ENCODE measurements around the gene OTOG. TPM values are rescaled to one million over a fixed set of nuclear protein-coding genes. Genes with fewer than 3 reads are reported as not detected.
A peak's percentile ranks its signal among the peaks of the same experiment; 100 is the strongest.

Gene OTOG
- total RNA-seq, 2 experiments from 2014 or later, result not detected

DNA sequence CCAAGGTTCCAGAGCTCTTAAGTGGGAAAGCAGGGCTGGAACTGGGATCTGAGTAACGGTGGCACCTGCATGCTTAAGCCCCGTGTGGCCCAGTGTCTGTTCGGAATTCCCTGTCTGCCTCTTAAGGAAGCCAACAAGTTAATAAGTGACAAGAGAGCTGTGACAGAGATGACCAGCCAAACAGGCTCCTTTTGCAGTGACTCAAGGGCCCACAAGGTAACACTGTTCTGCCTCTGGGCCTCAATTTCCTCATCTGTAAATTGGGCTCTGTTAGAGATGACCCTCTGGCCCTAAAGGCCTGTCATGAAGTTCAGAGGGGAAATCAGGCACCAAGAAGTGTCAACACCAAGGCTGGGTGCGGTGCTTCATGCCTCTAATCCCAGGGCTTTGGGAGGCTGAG, 21.5 kb upstream of the OTOG start:
- Mint-ChIP-seq H3K27me3 (no peaks in the 10 kb centered on the region), H3K4me3 (no peak overlapping the region), H3K4me1 (no peaks in the 10 kb centered on the region), H3K27ac (no peak overlapping the region), H3K36me3 (ENCODE audit: low read depth) (no peaks in the 10 kb centered on the region), H3K9me3 (no peaks in the 10 kb centered on the region)
- POLR2A ChIA-PET, result no interaction called here
- CTCF ChIA-PET, result no interaction called here
- DNase-seq, result no peak

DNA sequence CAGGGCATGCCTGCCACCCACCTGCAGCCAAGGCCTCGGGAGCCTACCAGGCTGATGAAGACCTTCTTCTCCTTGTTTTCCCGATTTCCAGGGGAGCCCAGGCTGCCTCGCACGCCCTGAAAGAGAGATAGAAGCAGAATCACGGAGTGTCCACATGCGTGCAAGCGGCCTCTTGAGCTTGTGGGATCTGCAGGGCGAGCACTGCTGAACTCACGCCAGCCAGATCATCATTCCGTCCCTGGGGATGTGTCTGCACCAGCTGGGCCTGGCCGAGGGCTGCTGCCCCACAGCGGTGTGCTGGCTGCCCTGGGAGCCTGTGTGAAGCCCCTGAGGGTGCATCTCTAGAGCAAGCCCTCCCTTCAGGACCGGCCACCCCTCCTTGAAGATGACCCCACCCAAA, 20.7 kb upstream of the OTOG start:
- CTCF ChIA-PET, result no interaction called here
- no peak overlapping the region for H3K27ac Mint-ChIP-seq
- H3K4me3 Mint-ChIP-seq, result no peak overlapping the region
- no peaks in the 10 kb centered on the region for H3K36me3 Mint-ChIP-seq (ENCODE audit: low read depth)
- no peaks in the 10 kb centered on the region for H3K9me3 Mint-ChIP-seq
- H3K27me3 Mint-ChIP-seq, result no peaks in the 10 kb centered on the region
- POLR2A ChIA-PET, result no interaction called here
- no peaks in the 10 kb centered on the region for H3K4me1 Mint-ChIP-seq
- no peak for DNase-seq

DNA sequence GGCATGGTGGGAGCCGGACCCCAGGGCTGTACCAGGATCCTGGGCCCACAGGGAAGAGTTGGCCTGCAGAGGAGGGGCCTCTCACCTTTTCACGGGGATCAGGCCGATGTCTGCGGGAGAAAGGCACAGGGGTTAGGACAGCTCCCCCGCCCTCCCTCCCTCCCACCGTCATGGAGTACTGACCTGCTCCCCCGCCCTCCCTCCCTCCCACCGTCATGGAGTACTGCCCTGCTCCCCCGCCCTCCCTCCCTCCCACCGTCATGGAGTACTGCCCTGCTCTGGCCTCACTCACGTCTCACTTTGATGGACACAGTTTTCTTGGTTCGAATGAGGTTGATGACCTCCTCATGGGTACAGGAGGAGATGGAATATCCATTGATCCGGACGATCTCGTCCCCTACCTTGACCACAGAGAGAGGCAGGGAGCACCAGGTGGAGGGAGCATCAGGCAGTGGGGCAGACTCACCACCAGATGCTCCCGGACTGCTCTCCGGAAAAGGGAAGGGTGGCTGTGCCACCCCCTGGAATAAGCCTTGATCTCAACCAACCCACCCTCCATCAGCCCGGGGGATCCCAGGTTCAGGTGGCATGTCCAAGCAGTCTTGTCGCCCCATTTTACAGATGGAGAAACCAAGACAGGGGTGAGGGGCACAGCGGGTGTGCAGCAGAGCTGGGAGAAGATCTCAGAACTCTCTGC, 20.0 kb upstream of the OTOG start:
- H3K9me3 Mint-ChIP-seq, result no peaks in the 10 kb centered on the region
- DNase-seq, result no peak

DNA sequence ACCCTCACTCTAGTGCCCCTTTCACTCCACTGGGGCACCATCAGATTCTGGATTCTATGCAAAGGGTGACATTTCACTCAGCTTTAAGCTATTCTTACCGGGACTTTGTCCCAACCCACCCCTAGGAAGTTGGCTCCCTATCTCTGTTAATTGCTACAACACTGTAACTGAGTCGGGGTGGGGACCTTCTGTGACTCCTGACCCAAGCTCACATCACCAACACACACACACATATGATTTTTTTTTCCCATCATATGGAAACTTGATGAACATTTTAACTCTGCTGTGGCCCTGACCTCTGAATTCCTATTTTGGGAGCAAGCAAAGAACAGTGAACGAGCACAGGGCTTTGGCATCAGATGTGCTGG, 19.4 kb upstream of the OTOG start:
- Mint-ChIP-seq H3K4me1 (no peaks in the 10 kb centered on the region), H3K9me3 (no peaks in the 10 kb centered on the region), H3K4me3 (no peak overlapping the region), H3K27me3 (no peaks in the 10 kb centered on the region), H3K36me3 (ENCODE audit: low read depth) (no peaks in the 10 kb centered on the region), H3K27ac (no peak overlapping the region)
- ChIA-PET POLR2A (no interaction called here), CTCF (interaction anchor here (0.6 to 2.0 kb wide), 11 partner anchors 8 to 386 kb away, joined by 3 to 7 read pairs (median 4); partner anchors contain the start of gene OTOG)
- DNase-seq, result no peak

More for the DNA sequence above, 20.0 kb upstream of the OTOG start:
- CTCF ChIA-PET, result interaction anchor here (1.1 to 2.0 kb wide), 5 partner anchors 9 to 144 kb away, joined by 3 to 7 read pairs (median 4); partner anchors contain the start of gene OTOG
- POLR2A ChIA-PET, result no interaction called here
- Mint-ChIP-seq H3K27ac (no peak overlapping the region), H3K36me3 (ENCODE audit: low read depth) (no peaks in the 10 kb centered on the region), H3K4me1 (no peaks in the 10 kb centered on the region), H3K27me3 (no peaks in the 10 kb centered on the region), H3K4me3 (no peak overlapping the region)

DNA sequence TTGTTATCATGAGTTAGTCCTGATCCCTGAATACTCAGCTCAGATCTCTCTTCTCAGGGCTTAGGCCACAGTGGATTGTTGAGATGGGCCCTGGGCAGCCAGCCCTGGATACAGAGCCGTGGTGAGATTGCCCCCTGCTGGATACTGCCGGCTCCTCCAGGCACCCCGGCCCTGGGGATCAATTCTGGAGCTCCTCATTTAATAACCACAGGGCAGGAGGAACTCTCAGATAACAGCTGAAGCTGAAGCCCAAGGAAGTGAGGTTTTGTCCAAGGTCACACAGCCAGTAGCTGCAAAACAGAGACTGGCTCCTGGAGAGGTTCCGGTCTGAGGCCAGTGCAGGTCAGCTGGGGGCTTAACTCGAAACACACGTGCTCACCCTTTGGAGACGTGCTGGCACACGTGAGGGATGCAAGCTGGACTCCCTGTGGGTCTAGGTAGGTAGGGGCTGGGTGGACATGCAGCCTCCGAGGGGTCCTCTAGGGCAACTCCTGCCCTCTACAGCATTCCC, 18.8 kb upstream of the OTOG start:
- Mint-ChIP-seq H3K4me1 (no peaks in the 10 kb centered on the region), H3K27me3 (no peaks in the 10 kb centered on the region), H3K9me3 (no peaks in the 10 kb centered on the region), H3K4me3 (no peak overlapping the region), H3K27ac (no peak overlapping the region), H3K36me3 (ENCODE audit: low read depth) (no peaks in the 10 kb centered on the region)
- DNase-seq, result peak; percentile 53
- ChIA-PET POLR2A (no interaction called here), CTCF (interaction anchor here (0.6 to 2.0 kb wide), 15 partner anchors 8 to 387 kb away, joined by 3 to 7 read pairs (median 4); partner anchors contain the start of genes OTOG and PIK3C2A)

DNA sequence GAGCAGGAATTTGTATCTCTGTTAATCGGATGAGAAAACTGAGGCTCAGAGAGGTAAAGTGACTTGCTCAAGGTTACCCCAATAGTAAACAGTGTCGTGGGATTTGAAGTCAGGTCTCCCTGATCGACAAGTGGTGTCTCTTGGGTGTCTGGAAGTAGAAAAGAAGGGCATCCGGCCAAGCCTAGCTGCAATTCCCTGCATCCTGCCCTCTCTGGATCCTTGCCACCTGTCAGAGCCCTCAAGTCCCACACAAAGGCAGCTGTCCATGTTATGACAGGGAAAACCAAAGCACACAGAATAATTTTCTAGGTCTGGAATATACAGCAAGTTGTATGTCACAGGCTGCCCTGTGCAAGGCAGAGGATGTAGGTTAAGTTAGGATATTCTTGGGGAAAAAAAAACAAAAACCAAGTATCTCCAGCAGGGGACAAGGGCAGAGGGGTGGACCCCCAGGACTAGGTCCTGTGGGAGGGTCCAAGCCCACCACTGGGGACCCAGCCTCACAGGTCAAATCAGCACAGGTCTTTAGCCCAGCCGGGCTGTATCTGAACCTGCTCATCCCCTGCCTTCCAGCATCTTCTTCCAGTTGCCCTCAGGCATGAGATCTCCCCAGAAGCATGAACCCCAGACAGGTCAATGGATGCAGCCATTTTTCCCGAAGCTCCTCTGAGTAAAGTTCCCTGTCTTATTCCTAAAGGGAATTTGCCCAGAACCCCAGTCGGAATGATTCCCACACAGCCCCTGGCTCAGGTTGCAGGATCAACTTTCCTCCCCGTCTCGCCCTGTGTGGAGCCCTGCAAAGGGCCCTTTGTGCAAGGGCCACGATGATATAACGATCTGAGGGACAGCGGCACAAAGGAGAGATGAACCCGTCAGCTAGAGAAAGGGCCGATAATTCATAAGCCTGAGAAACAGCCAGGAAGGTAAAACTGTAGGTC, 17.9 kb upstream of the OTOG start:
- no peak for DNase-seq
- no peaks in the 10 kb centered on the region for H3K4me1 Mint-ChIP-seq
- POLR2A ChIA-PET, result no interaction called here
- no peak overlapping the region for H3K4me3 Mint-ChIP-seq
- H3K27ac Mint-ChIP-seq, result no peak overlapping the region
- no peaks in the 10 kb centered on the region for H3K36me3 Mint-ChIP-seq (ENCODE audit: low read depth)
- no peaks in the 10 kb centered on the region for H3K9me3 Mint-ChIP-seq
- CTCF ChIA-PET, result interaction anchor here (0.9 to 1.8 kb wide), 3 partner anchors 10 to 146 kb away, joined by 3 to 7 read pairs (median 5); no protein-coding TSS in a partner anchor
- H3K27me3 Mint-ChIP-seq, result no peaks in the 10 kb centered on the region

DNA sequence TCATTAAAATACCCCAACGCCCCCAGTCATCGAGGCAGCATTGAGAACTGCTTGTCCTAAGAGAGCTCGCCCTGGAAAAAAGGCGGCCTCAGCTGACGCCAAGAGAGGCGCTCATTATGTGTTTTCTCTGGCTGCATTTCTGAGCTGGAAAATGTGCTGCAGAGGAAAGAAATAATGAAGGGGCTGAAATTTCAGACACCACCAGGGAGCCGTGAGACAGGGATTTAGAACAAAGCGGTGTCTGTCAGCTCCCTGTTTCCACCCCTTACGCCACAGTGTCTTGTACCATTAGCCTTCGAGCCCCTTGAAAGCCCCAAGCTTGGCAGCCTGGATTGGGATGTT, 17.2 kb upstream of the OTOG start:
- ChIA-PET POLR2A (no interaction called here), CTCF (no interaction called here)
- Mint-ChIP-seq H3K9me3 (no peaks in the 10 kb centered on the region), H3K27ac (no peak overlapping the region), H3K36me3 (ENCODE audit: low read depth) (no peaks in the 10 kb centered on the region), H3K4me3 (no peak overlapping the region), H3K4me1 (no peaks in the 10 kb centered on the region), H3K27me3 (no peaks in the 10 kb centered on the region)
- no peak for DNase-seq

DNA sequence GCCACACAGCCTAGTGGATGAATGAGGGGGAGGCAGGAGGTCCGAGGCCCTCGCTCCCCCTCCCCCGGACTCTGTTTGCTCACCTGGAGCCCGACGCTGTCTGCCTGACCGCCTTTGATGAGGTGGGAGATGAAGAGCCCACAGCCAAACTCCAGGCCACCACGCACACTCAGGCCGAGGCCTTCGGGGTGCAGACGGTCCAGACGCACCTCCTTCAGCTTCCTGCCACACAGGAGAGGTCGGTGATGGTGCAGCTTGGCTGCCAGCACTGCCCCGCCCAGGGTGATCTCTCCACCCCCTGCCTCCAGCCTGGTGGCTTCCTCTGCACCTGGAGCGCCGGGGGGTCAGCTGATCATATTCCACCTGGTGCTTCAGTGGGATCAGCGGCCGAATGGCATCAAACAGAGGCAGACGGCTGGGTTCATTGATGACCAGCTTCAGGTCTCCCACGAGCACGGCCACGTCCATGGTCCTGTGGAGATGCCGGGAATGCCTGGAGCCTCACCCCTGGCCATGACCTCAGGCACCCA, 15.9 kb upstream of the OTOG start:
- ChIA-PET POLR2A (no interaction called here), CTCF (interaction anchor here (1.7 kb wide), 1 partner anchor 11 kb away, joined by 4 read pairs; no protein-coding TSS in a partner anchor)
- H3K36me3 Mint-ChIP-seq (ENCODE audit: low read depth), result no peaks in the 10 kb centered on the region

DNA sequence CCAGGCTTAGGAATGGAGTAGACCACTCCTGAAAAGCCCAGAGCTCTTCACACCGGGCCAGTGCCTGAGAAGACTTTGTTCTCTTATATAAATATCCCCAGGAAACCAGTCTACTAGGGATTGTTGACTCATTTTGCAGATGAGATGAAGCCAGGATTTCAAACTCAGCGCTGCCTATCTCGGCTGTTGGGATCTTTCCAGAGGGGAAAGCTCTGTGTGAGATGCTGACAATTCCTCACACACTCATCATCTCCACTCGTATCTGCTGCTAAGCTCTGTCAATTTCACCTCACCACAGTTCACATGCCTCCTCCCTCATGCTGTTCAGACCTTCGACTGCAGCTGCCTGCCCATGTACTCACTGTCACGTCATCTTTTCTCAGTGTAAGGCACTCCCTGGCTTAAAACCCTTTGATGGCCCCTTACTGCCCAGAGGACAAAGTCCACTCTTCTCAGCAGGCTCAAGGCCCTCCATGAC, 15.4 kb upstream of the OTOG start:
- Mint-ChIP-seq H3K4me3 (no peak overlapping the region), H3K9me3 (no peaks in the 10 kb centered on the region), H3K4me1 (no peaks in the 10 kb centered on the region), H3K27me3 (peaks cover under 1% of the 10 kb centered on the region), H3K27ac (no peak overlapping the region), H3K36me3 (ENCODE audit: low read depth) (no peaks in the 10 kb centered on the region)
- POLR2A ChIA-PET, result no interaction called here
- no peak for DNase-seq
- CTCF ChIA-PET, result interaction anchor here (1.7 kb wide), 1 partner anchor 11 kb away, joined by 4 read pairs; no protein-coding TSS in a partner anchor

More for the DNA sequence above, 15.9 kb upstream of the OTOG start:
- Mint-ChIP-seq H3K4me1 (no peaks in the 10 kb centered on the region), H3K9me3 (no peaks in the 10 kb centered on the region), H3K27ac (no peak overlapping the region), H3K27me3 (no peaks in the 10 kb centered on the region), H3K4me3 (no peak overlapping the region)
- no peak for DNase-seq

DNA sequence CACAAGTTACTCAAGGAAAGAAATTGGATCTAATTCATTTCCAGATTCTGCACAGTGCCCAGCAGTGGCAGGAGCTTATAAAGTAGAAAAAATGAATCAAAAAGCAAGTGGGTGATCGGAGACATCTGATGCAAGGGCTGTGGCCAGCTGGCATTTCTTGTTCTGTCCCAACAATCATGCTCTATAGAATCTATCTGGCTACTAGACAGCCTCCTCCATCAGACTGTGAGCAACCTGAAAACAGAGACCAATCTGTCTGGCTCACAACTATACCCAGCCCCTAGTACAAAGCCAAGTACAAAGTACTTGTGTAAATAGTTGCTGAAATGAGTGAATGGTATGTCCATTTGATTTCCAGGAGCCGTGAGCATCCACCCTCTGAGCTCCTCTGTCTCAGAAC, 14.3 kb upstream of the OTOG start:
- H3K27me3 Mint-ChIP-seq, result peaks cover 9% of the 10 kb centered on the region
- no peaks in the 10 kb centered on the region for H3K4me1 Mint-ChIP-seq
- no peaks in the 10 kb centered on the region for H3K36me3 Mint-ChIP-seq (ENCODE audit: low read depth)
- no peak overlapping the region for H3K27ac Mint-ChIP-seq
- CTCF ChIA-PET, result interaction anchor here (0.5 to 0.6 kb wide), 2 partner anchors 1169 to 1703 kb away, joined by 4 to 5 read pairs; no protein-coding TSS in a partner anchor
- POLR2A ChIA-PET, result no interaction called here
- DNase-seq, result no peak
- no peak overlapping the region for H3K4me3 Mint-ChIP-seq
- H3K9me3 Mint-ChIP-seq, result no peaks in the 10 kb centered on the region

DNA sequence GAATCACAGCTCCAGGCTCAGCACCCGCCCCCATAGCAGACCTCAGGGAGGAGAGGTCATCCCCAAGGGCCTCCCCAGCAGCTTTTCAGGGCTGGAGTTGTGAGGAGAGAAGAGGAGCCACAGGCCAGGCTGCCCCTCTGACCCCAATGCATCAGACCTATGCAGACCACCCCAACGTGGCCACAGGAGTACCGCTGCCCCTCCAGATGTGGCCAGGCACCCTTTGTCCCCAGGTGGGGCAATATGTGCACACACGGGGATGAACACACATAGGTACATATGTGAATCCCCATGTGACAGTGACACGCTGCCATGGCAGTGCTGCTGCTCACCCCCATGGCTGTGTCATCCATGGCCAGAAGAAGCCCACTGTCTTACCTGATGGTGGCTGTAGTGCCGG, 13.7 kb upstream of the OTOG start:
- H3K4me3 Mint-ChIP-seq, result no peak overlapping the region
- POLR2A ChIA-PET, result no interaction called here
- no peaks in the 10 kb centered on the region for H3K9me3 Mint-ChIP-seq
- H3K36me3 Mint-ChIP-seq (ENCODE audit: low read depth), result no peaks in the 10 kb centered on the region
- no peak overlapping the region for H3K27ac Mint-ChIP-seq
- H3K4me1 Mint-ChIP-seq, result no peaks in the 10 kb centered on the region
- CTCF ChIA-PET, result interaction anchor here (0.6 kb wide), 1 partner anchor 1702 kb away, joined by 4 read pairs; no protein-coding TSS in a partner anchor
- H3K27me3 Mint-ChIP-seq, result peaks cover 14% of the 10 kb centered on the region
- no peak for DNase-seq

DNA sequence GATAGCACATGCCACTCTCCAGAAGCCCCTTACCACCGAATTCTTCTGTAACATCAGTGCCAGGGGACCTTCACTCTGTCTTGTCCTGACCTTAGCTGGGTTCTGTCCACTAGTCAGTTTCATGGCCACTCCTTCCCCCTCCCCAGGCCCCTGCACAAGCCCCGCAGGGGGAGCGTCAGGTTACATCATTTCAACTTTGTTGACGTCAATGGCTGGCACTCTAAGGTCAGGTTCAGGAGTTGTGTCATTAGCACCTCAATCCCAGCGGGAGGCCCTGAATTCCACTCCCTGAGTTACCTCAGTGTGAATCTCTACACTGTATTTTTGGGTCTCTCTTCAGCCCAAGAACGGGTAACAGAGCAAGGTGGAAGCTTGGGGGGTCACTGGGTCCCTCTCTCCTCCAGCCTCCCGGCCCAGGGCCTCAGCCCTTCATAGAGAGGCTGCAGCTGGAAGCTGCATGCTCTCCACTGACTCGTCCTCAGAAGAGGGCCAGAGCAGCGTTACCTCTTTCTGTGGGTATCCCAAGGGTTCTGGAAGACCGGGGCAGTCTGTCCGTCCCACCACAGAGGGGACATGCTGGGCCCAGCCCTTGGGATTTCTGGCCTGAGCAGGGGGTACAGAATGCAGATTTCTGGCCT, 13.2 kb upstream of the OTOG start:
- no peak overlapping the region for H3K4me3 Mint-ChIP-seq
- H3K36me3 Mint-ChIP-seq (ENCODE audit: low read depth), result no peaks in the 10 kb centered on the region
- no peaks in the 10 kb centered on the region for H3K9me3 Mint-ChIP-seq
- H3K4me1 Mint-ChIP-seq, result no peaks in the 10 kb centered on the region
- H3K27ac Mint-ChIP-seq, result no peak overlapping the region
- ChIA-PET CTCF (no interaction called here), POLR2A (no interaction called here)
- DNase-seq, result no peak
- peaks cover 16% of the 10 kb centered on the region for H3K27me3 Mint-ChIP-seq

All from activated CD4-positive, alpha-beta T cell treated with anti-CD3 and anti-CD28 coated beads, Interleukin-2, amount 10 ng/mL, durations not matched to agents 7 days and 5 days (primary cell).